Liver (tissue), 9 donors: ENCODE measurements around the gene SPTBN4. TPM values are rescaled to one million over a fixed set of nuclear protein-coding genes. Genes with fewer than 3 reads are reported as not detected.

Experiments
- DNase-seq: peaks from one replicate; pipeline ENCODE4 v3.0.0-alpha.2; 2017; ENCODE audit warnings: low spot score
- H3K27ac ChIP-seq, 2 donors: one replicate each; pipeline ENCODE4 v1.7.0; 2013; ENCODE audit warnings: inconsistent platforms in 2 of 2, low read length in 2 of 2, control low read depth in 1 of 2, low read depth in 1 of 2, mild to moderate bottlenecking in 1 of 2
- H3K27me3 ChIP-seq, 4 donors: one replicate each; pipeline versions ENCODE4 v1.6.1 to v1.7.0; 2013; ENCODE audit warnings: low read length in 3 of 4, inconsistent platforms in 1 of 4, mild to moderate bottlenecking in 1 of 4, moderate library complexity in 1 of 4; ENCODE audit not compliant: control insufficient read depth in 4 of 4, insufficient read depth in 4 of 4
- H3K36me3 ChIP-seq, 4 donors: one replicate each; pipeline versions ENCODE4 v1.6.1 to v1.7.0; 2013; ENCODE audit warnings: low read length in 3 of 4, mild to moderate bottlenecking in 3 of 4, low read depth in 1 of 4, moderate library complexity in 1 of 4; ENCODE audit not compliant: control insufficient read depth in 4 of 4, insufficient read depth in 3 of 4
- H3K4me1 ChIP-seq, 4 donors: one replicate each; pipeline versions ENCODE4 v1.6.1 to v1.7.0; 2013; ENCODE audit warnings: low read length in 3 of 4, mild to moderate bottlenecking in 3 of 4, moderate library complexity in 1 of 4; ENCODE audit not compliant: control insufficient read depth in 4 of 4, insufficient read depth in 4 of 4
- H3K4me3 ChIP-seq, 3 donors: one replicate each; pipeline versions ENCODE4 v1.6.1 to v1.7.0; 2013; ENCODE audit warnings: low read length in 3 of 3, control low read depth in 1 of 3, low read depth in 1 of 3, mild to moderate bottlenecking in 1 of 3
- H3K9ac ChIP-seq, 2 donors: one replicate each; pipeline ENCODE4 v1.7.0; 2013; ENCODE audit warnings: low read length in 2 of 2, mild to moderate bottlenecking in 2 of 2, moderate library complexity in 2 of 2, control low read depth in 1 of 2, low read depth in 1 of 2
- H3K9me3 ChIP-seq, 4 donors: one replicate each; pipeline versions ENCODE4 v1.6.1 to v1.7.0; 2013; ENCODE audit warnings: low read length in 3 of 4; ENCODE audit not compliant: control insufficient read depth in 4 of 4
- EGR1 ChIP-seq, 2 donors: IDR thresholded peaks; 2 replicates each; pipeline ENCODE4 v1.6.1; 2016 to 2018; ENCODE audit warnings: antibody characterized with exemption in 2 of 2, low read depth in 2 of 2
- FOXA1 ChIP-seq: IDR thresholded peaks from 2 replicates; pipeline ENCODE4 v1.6.1; 2016; ENCODE audit warnings: antibody characterized with exemption
- FOXA2 ChIP-seq: IDR thresholded peaks from 2 replicates; pipeline ENCODE4 v1.6.1; 2016; ENCODE audit warnings: antibody characterized with exemption
- HNF4G ChIP-seq: IDR thresholded peaks from 2 replicates; pipeline ENCODE4 v1.6.1; 2016; ENCODE audit warnings: antibody characterized with exemption
- NR2F2 ChIP-seq: IDR thresholded peaks from 2 replicates; pipeline ENCODE4 v1.6.1; 2016; ENCODE audit warnings: antibody characterized with exemption
- RAD21 ChIP-seq, 2 donors: IDR thresholded peaks; 2 replicates each; pipeline ENCODE4 v1.6.1; 2016; ENCODE audit warnings: antibody characterized with exemption in 2 of 2, mild to moderate bottlenecking in 2 of 2
- RXRA ChIP-seq, 2 donors: IDR thresholded peaks; 2 replicates each; pipeline ENCODE4 v1.6.1; 2017 to 2018; ENCODE audit warnings: antibody characterized with exemption in 2 of 2, mild to moderate bottlenecking in 1 of 2
- SP1 ChIP-seq: IDR thresholded peaks from 2 replicates; pipeline ENCODE4 v1.6.1; 2018; ENCODE audit warnings: antibody characterized with exemption, mild to moderate bottlenecking
- WGBS: extraction: QIAGEN DNeasy Blood & Tissue Kit; methylation state at CpG from one replicate; pipeline ENCODE4 v1.1.7; 2013; 5-methylcytosine and 5-hydroxymethylcytosine counted together
- polyA plus RNA-seq, 2 donors: library from polyadenylated mRNA; stranded (reverse) in 1 of 2; unstranded in 1 of 2; fragments of 200-250 nt in 1 of 2; fragments of >200 nt in 1 of 2; fragmentation: Nextera tagmentation in 1 of 2; extraction: Ambion mirVana in 1 of 2; gene quantifications; one replicate each; pipeline versions ENCODE4 v1.2.1 to v1.2.3, GENCODE V29; 2013 to 2015
- total RNA-seq, 2 donors: library from RNA; depleted of rRNA; stranded (reverse); fragments of >200 nt; gene quantifications; one replicate each; pipeline ENCODE4 v1.2.3, GENCODE V29; 2014
- TF ChIP-seq, protein P1 (sequence below): fragments of 150-350 bp; IDR thresholded peaks from 2 replicates; pipeline ENCODE4 v1.5.1; 2017; ENCODE audit warnings: improper control_type of control experiment, low read depth, low read length; ENCODE audit not compliant: missing input control
- TF ChIP-seq, protein P2 (sequence below): IDR thresholded peaks from 2 replicates; pipeline ENCODE4 v1.6.1; 2016; ENCODE audit warnings: antibody characterized with exemption
- TF ChIP-seq, protein P3 (sequence below): IDR thresholded peaks from 2 replicates; pipeline ENCODE4 v1.6.1; 2016; ENCODE audit warnings: antibody characterized with exemption, mild to moderate bottlenecking
- donor health status: healthy.
- donor health status: healthy.
- donor health status: healthy.
- donor health status: healthy.
- donor health status: healthy.

Gene SPTBN4
- total and polyA plus RNA-seq, 4 donors = 0.13 to 1.1 (median 0.62) TPM

DNA sequence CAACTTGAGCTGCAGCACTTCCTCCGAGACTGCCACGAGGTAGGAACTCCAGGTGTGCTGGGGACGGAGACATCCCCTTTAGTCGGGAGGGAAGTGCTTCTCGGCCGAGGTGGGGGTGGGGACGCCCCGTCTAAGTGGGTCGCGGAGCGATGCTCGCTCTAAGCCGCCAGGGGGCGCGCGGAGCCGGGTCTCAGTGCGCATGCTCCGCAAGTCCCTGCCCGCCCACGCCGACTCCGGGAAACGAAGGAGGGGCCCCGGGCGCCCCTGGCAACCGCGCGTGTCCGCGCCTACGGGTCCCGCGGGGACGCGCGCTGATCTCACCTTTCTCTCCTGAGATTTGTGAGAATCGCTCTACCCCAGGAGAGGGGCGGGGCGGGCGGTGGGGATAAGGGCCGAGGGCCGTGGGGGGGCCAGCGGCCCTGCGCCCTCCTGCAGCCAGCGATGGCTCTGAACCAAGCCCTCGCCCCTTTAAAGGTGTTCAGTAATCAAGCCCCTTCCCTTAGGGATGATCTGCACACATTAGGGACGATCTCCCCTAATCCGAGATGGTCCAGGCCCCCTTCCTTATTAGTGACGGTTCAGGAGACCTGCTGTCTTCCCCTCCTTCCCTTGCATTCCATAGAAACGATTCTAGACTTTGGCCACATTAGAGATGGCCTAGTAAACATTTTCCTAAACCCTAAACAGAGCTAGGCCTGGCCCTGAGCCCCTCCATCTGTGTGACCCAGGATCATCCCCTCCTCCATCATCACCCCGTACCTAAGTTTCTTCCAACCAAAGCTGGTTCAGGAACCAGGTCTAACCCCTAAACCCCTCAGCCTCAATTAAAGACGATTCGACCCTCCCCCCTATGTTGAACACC lies 62.5 kb downstream of the SPTBN4 start:
- Histone ChIP-seq H3K4me1 (peaks cover 0 to 9% (median 5%) of the 10 kb centered on the region in 4 donors), H3K9me3 (peaks cover 0 to 5% (median under 1%) of the 10 kb centered on the region in 4 donors), H3K4me3 (peak overlapping the region; percentile 17 to 52 (median 46)), H3K9ac (no peak overlapping the region), H3K27ac (no peak overlapping the region), H3K27me3 (no peaks in the 10 kb centered on the region), H3K36me3 (no peaks in the 10 kb centered on the region)
- DNase-seq = peak; percentile 89
- TF ChIP-seq SP1 (no peak), FOXA2 (no peak), EGR1 (IDR thresholded peaks at IDR 0.05; ENCODE audit: low read depth in 2 of 2) (peak; percentile 98), RAD21 (IDR thresholded peaks at IDR 0.05) (peak; percentile 59 to 74)
- TF ChIP-seq, protein P1, sequence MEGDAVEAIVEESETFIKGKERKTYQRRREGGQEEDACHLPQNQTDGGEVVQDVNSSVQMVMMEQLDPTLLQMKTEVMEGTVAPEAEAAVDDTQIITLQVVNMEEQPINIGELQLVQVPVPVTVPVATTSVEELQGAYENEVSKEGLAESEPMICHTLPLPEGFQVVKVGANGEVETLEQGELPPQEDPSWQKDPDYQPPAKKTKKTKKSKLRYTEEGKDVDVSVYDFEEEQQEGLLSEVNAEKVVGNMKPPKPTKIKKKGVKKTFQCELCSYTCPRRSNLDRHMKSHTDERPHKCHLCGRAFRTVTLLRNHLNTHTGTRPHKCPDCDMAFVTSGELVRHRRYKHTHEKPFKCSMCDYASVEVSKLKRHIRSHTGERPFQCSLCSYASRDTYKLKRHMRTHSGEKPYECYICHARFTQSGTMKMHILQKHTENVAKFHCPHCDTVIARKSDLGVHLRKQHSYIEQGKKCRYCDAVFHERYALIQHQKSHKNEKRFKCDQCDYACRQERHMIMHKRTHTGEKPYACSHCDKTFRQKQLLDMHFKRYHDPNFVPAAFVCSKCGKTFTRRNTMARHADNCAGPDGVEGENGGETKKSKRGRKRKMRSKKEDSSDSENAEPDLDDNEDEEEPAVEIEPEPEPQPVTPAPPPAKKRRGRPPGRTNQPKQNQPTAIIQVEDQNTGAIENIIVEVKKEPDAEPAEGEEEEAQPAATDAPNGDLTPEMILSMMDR = peak; percentile 92
- WGBS = 3% methylated on average over 54 of the region's 54 CpGs

DNA sequence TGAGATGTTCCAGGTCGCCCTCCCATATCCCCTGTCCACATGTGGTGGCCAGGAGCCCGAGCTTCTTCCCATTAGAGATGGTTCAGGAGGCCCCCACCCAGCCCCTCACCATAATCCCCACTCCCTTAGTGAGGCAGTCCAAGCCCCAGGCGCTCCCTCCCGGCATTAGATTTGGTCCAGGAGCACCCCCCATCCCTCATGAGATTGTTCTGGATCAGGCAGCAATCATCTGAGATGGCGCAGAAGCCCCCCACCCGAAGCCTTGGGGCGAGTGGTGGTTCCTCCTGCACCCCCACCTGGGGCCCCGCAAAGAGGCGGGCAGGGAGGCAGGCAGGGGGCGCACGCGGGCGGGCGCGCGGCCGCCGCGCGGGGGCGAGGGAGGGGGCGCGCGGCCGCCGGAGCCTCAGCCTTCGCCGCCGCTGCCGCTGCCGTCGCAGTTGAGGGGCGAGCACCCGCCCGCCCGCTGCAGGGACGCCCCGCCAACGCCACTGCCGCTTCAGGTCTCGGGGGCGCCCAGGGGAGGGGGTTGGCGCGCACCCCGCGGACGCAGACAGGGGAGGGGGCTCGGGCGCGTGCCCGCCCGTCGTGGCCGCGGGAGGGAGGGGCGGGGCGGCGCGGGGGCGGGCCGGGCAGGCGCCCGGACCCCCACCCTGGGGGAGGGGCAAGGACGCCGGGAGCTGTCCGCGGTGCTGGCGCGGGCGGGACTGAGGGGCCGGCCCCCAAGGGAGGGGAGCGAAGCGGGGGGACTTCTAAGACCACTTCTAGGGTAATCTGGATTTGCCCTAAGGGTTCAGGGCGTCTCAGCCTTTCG lies 63.5 kb downstream of the SPTBN4 start:
- DNase-seq = no peak
- peak overlapping the region in 1 of 3 donors; percentile 37 for H3K4me3 ChIP-seq
- H3K9ac ChIP-seq = no peak overlapping the region
- H3K27ac ChIP-seq = no peak overlapping the region
- TF ChIP-seq, protein P2, sequence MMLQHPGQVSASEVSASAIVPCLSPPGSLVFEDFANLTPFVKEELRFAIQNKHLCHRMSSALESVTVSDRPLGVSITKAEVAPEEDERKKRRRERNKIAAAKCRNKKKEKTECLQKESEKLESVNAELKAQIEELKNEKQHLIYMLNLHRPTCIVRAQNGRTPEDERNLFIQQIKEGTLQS = no peak
- TF ChIP-seq, protein P3, sequence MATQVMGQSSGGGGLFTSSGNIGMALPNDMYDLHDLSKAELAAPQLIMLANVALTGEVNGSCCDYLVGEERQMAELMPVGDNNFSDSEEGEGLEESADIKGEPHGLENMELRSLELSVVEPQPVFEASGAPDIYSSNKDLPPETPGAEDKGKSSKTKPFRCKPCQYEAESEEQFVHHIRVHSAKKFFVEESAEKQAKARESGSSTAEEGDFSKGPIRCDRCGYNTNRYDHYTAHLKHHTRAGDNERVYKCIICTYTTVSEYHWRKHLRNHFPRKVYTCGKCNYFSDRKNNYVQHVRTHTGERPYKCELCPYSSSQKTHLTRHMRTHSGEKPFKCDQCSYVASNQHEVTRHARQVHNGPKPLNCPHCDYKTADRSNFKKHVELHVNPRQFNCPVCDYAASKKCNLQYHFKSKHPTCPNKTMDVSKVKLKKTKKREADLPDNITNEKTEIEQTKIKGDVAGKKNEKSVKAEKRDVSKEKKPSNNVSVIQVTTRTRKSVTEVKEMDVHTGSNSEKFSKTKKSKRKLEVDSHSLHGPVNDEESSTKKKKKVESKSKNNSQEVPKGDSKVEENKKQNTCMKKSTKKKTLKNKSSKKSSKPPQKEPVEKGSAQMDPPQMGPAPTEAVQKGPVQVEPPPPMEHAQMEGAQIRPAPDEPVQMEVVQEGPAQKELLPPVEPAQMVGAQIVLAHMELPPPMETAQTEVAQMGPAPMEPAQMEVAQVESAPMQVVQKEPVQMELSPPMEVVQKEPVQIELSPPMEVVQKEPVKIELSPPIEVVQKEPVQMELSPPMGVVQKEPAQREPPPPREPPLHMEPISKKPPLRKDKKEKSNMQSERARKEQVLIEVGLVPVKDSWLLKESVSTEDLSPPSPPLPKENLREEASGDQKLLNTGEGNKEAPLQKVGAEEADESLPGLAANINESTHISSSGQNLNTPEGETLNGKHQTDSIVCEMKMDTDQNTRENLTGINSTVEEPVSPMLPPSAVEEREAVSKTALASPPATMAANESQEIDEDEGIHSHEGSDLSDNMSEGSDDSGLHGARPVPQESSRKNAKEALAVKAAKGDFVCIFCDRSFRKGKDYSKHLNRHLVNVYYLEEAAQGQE = peak; percentile 95
- no peak for TF ChIP-seq FOXA1
- WGBS = 4% methylated on average over 75 of the region's 75 CpGs
- peaks cover 0 to 6% (median under 1%) of the 10 kb centered on the region in 4 donors for H3K9me3 ChIP-seq
- no peaks in the 10 kb centered on the region for H3K36me3 ChIP-seq
- H3K4me1 ChIP-seq = peaks cover 0 to 9% (median 5%) of the 10 kb centered on the region in 4 donors
- H3K27me3 ChIP-seq = no peaks in the 10 kb centered on the region

DNA sequence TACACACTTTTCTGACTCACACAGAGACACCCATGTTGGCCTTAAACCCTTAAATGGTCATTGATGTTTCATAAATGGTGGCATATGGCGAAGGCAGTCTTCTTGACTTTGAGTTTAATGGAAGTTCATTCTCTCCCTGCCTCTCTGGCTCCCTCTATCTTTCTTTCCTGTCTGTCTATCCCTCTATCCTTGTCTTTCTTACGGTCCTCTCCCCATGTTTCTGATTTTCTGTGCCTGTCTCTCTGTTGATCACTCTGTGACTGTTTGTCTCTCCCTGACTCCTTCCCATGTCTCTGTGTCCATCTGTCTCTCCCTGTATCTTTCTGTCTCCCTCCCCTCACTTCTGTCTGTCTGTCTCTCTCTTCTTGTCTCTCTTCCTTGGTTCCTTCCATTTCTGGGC lies 66.7 kb downstream of the SPTBN4 start:
- 84% methylated on average over 2 of the region's 2 CpGs for WGBS
- H3K36me3 ChIP-seq = no peaks in the 10 kb centered on the region
- no peaks in the 10 kb centered on the region for H3K27me3 ChIP-seq
- H3K4me1 ChIP-seq = peaks cover 0 to 9% (median 5%) of the 10 kb centered on the region in 4 donors
- no peak overlapping the region for H3K4me3 ChIP-seq
- H3K9me3 ChIP-seq = peaks cover 0 to 6% (median under 1%) of the 10 kb centered on the region in 4 donors
- H3K9ac ChIP-seq = no peak overlapping the region
- no peak for DNase-seq
- no peak overlapping the region for H3K27ac ChIP-seq
- TF ChIP-seq, protein P1 = no peak
- TF ChIP-seq RXRA (IDR thresholded peaks at IDR 0.05) (no peak), RAD21 (IDR thresholded peaks at IDR 0.05) (no peak), NR2F2 (no peak), FOXA1 (no peak), HNF4G (no peak), SP1 (no peak)
- TF ChIP-seq, protein P2 = no peak
- TF ChIP-seq, protein P3 = no peak
